Type B pancreatic cell (in vitro differentiated cells): ENCODE data around the gene ODC1. TPM values are rescaled to one million over a fixed set of nuclear protein-coding genes. Genes with fewer than 3 reads are reported as not detected.

Experiments
- DNase-seq: peaks from one replicate; pipeline ENCODE4 v3.0.0; 2021; ENCODE audit warnings: mixed read lengths; ENCODE audit not compliant: unreplicated experiment; ENCODE audit errors: extremely low spot score
- H3K27ac Mint-ChIP-seq: 2 replicates; pipeline ENCODE4 v1.8.0; 2021; ENCODE audit warnings: mild to moderate bottlenecking, mixed read lengths
- H3K27me3 Mint-ChIP-seq: 2 replicates; pipeline ENCODE4 v1.8.0; 2021; ENCODE audit warnings: mixed read lengths
- H3K36me3 Mint-ChIP-seq: 2 replicates; pipeline ENCODE4 v1.8.0; 2021; ENCODE audit warnings: mixed read lengths
- H3K4me1 Mint-ChIP-seq: one replicate; pipeline ENCODE4 v1.8.0; 2021; ENCODE audit warnings: mixed read lengths; ENCODE audit not compliant: unreplicated experiment
- H3K4me3 Mint-ChIP-seq: 2 replicates; pipeline ENCODE4 v1.8.0; 2021; ENCODE audit warnings: mild to moderate bottlenecking, mixed read lengths
- H3K9me3 Mint-ChIP-seq: 2 replicates; pipeline ENCODE4 v1.8.0; 2021; ENCODE audit warnings: mixed read lengths
- CTCF ChIP-seq: fragments of 200-600 bp; sonication (generic); conservative IDR thresholded peaks from 2 replicates; pipeline ENCODE4 v1.5.0; 2021; ENCODE audit warnings: antibody characterized with exemption, mild to moderate bottlenecking
- total RNA-seq: library from RNA; stranded (reverse); gene quantifications from 2 replicates; pipeline ENCODE4 v1.2.1, GENCODE V29; 2021; ENCODE audit warnings: low replicate concordance

Gene ODC1
- total RNA-seq, 1 donor from 2014 or later, result 135 TPM

GRCh38 chr2:10481666-10482157 lies 33.6 kb upstream of the ODC1 start:
- Mint-ChIP-seq H3K4me1 (peaks cover 17% of the 10 kb centered on the region), H3K27me3 (peaks cover 15% of the 10 kb centered on the region), H3K36me3 (no peaks in the 10 kb centered on the region), H3K4me3 (no peak overlapping the region), H3K9me3 (no peaks in the 10 kb centered on the region), H3K27ac (no peak overlapping the region)
- no peak for TF ChIP-seq CTCF
- DNase-seq, result no peak

GRCh38 chr2:10481055-10481665 lies 33.0 kb upstream of the ODC1 start:
- TF ChIP-seq CTCF, result no peak
- no peak overlapping the region for H3K27ac Mint-ChIP-seq
- no peak for DNase-seq
- no peaks in the 10 kb centered on the region for H3K36me3 Mint-ChIP-seq
- H3K27me3 Mint-ChIP-seq, result peaks cover 15% of the 10 kb centered on the region
- H3K9me3 Mint-ChIP-seq, result no peaks in the 10 kb centered on the region
- no peak overlapping the region for H3K4me3 Mint-ChIP-seq
- peaks cover 17% of the 10 kb centered on the region for H3K4me1 Mint-ChIP-seq

GRCh38 chr2:10480359-10480949 lies 32.3 kb upstream of the ODC1 start:
- Mint-ChIP-seq H3K27me3 (peaks cover 15% of the 10 kb centered on the region), H3K4me3 (no peak overlapping the region), H3K9me3 (no peaks in the 10 kb centered on the region), H3K4me1 (peaks cover 17% of the 10 kb centered on the region), H3K27ac (no peak overlapping the region), H3K36me3 (no peaks in the 10 kb centered on the region)
- TF ChIP-seq CTCF, result no peak
- no peak for DNase-seq

- H3K27me3 Mint-ChIP-seq, result peaks cover 15% of the 10 kb centered on the region
- DNase-seq, result no peak
Observed at GRCh38 chr2:10478916-10479315, 30.8 kb upstream of the ODC1 start.

GRCh38 chr2:10478298-10478625 lies 30.1 kb upstream of the ODC1 start:
- H3K4me3 Mint-ChIP-seq, result no peak overlapping the region
- no peak for TF ChIP-seq CTCF
- no peaks in the 10 kb centered on the region for H3K9me3 Mint-ChIP-seq
- H3K27me3 Mint-ChIP-seq, result peaks cover 12% of the 10 kb centered on the region
- no peaks in the 10 kb centered on the region for H3K36me3 Mint-ChIP-seq
- no peak overlapping the region for H3K27ac Mint-ChIP-seq
- peaks cover 17% of the 10 kb centered on the region for H3K4me1 Mint-ChIP-seq
- no peak for DNase-seq

More at GRCh38 chr2:10478916-10479315, 30.8 kb upstream of the ODC1 start:
- H3K36me3 Mint-ChIP-seq, result no peaks in the 10 kb centered on the region
- no peak overlapping the region for H3K4me3 Mint-ChIP-seq
- peaks cover 17% of the 10 kb centered on the region for H3K4me1 Mint-ChIP-seq
- no peak for TF ChIP-seq CTCF
- no peaks in the 10 kb centered on the region for H3K9me3 Mint-ChIP-seq
- no peak overlapping the region for H3K27ac Mint-ChIP-seq
